Neuronal stem cell (in vitro differentiated cells): ENCODE data around the gene TEAD3.

Source experiments
- DNase-seq: peaks from one replicate; pipeline ENCODE4 v3.0.0-alpha.2; 2013; ENCODE audit warnings: low spot score
- H2AFZ ChIP-seq: one replicate; pipeline ENCODE4 v1.6.1; 2013; ENCODE audit warnings: mild to moderate bottlenecking, low read length, inconsistent platforms
- H2AK5ac ChIP-seq: 2 replicates; pipeline ENCODE4 v1.6.1; 2013; ENCODE audit warnings: low read depth, mild to moderate bottlenecking, inconsistent platforms, low read length, moderate library complexity, mixed read lengths
- H2BK120ac ChIP-seq: 2 replicates; pipeline ENCODE4 v1.6.1; 2013; ENCODE audit warnings: low read depth, mild to moderate bottlenecking, inconsistent platforms, low read length, moderate library complexity, mixed read lengths
- H2BK12ac ChIP-seq: one replicate; pipeline ENCODE4 v1.6.1; 2013; ENCODE audit warnings: low read length, inconsistent platforms
- H2BK15ac ChIP-seq: 2 replicates; pipeline ENCODE4 v1.6.1; 2013; ENCODE audit warnings: mild to moderate bottlenecking, low read length, inconsistent platforms, mixed read lengths
- H2BK5ac ChIP-seq: one replicate; pipeline ENCODE4 v1.6.1; 2013; ENCODE audit warnings: inconsistent platforms, mild to moderate bottlenecking, low read length, moderate library complexity
- H3K14ac ChIP-seq: one replicate; pipeline ENCODE4 v1.6.1; 2013; ENCODE audit warnings: low read length, inconsistent platforms
- H3K18ac ChIP-seq: 2 replicates; pipeline ENCODE4 v1.6.1; 2013; ENCODE audit warnings: low read length, inconsistent platforms
- H3K23ac ChIP-seq: 2 replicates; pipeline ENCODE4 v1.6.1; 2013; ENCODE audit warnings: low read depth, mild to moderate bottlenecking, mixed read lengths, low read length, inconsistent platforms; ENCODE audit not compliant: poor library complexity
- H3K27ac ChIP-seq: replicated peaks from 3 replicates; pipeline ENCODE4 v1.5.1; 2013; ENCODE audit warnings: low read length, inconsistent platforms
- H3K27me3 ChIP-seq, 3 experiments: 2 replicates each; pipeline ENCODE4 v1.6.1; 2013; ENCODE audit warnings: low read length in 3 of 3, mild to moderate bottlenecking in 2 of 3, inconsistent platforms in 1 of 3, low read depth in 1 of 3, mixed read lengths in 1 of 3, moderate library complexity in 1 of 3; ENCODE audit not compliant: control insufficient read depth in 3 of 3, insufficient read depth in 3 of 3
- H3K36me3 ChIP-seq, 2 donors: replicated peaks in 1 of 2; 2 replicates each; pipeline ENCODE4 v1.6.1; 2013; ENCODE audit warnings: low read length in 2 of 2; ENCODE audit not compliant: control insufficient read depth in 2 of 2, insufficient read depth in 2 of 2
- H3K4ac ChIP-seq: 2 replicates; pipeline ENCODE4 v1.6.1; 2013; ENCODE audit warnings: inconsistent platforms, mild to moderate bottlenecking, low read length, moderate library complexity
- H3K4me1 ChIP-seq, 2 donors: 1 replicate in 1 of 2; 2 replicates in 1 of 2; pipeline ENCODE4 v1.6.1; 2013; ENCODE audit warnings: low read length in 2 of 2, low read depth in 1 of 2; ENCODE audit not compliant: control insufficient read depth in 2 of 2, insufficient read depth in 1 of 2
- H3K4me2 ChIP-seq: one replicate; pipeline ENCODE4 v1.6.1; 2013; ENCODE audit warnings: mild to moderate bottlenecking, low read length, inconsistent platforms; ENCODE audit not compliant: insufficient read depth, poor library complexity, severe bottlenecking
- H3K4me3 ChIP-seq, 2 donors: 2 replicates each; pipeline ENCODE4 v1.5.1; 2013; ENCODE audit warnings: low read length in 2 of 2, mild to moderate bottlenecking in 2 of 2, inconsistent platforms in 1 of 2, moderate library complexity in 1 of 2
- H3K79me1 ChIP-seq: one replicate; pipeline ENCODE4 v1.6.1; 2013; ENCODE audit warnings: low read depth, mild to moderate bottlenecking, inconsistent platforms, low read length, moderate library complexity
- H3K9ac ChIP-seq: one replicate; pipeline ENCODE4 v1.6.1; 2013; ENCODE audit warnings: mild to moderate bottlenecking, low read depth, low read length, inconsistent platforms; ENCODE audit not compliant: poor library complexity
- H3K9me3 ChIP-seq, 2 donors: replicated peaks in 1 of 2; 2 replicates each; pipeline versions ENCODE3 to v1.6.1; 2013; ENCODE audit warnings: low read length in 2 of 2, mild to moderate bottlenecking in 2 of 2, inconsistent platforms in 1 of 2, low read depth in 1 of 2, mixed read lengths in 1 of 2, moderate library complexity in 1 of 2; ENCODE audit not compliant: control insufficient read depth in 2 of 2, insufficient read depth in 1 of 2
- H4K8ac ChIP-seq: one replicate; pipeline ENCODE4 v1.6.1; 2013; ENCODE audit warnings: low read depth, mild to moderate bottlenecking, inconsistent platforms, low read length, moderate library complexity
- H4K91ac ChIP-seq: one replicate; pipeline ENCODE4 v1.6.1; 2013; ENCODE audit warnings: low read length, low read depth, mild to moderate bottlenecking, inconsistent platforms; ENCODE audit not compliant: poor library complexity
- WGBS, 2 donors: extraction: QIAGEN DNeasy Blood & Tissue Kit; methylation state at CpG; one replicate each; pipeline ENCODE4 v1.1.7; 2013; ENCODE audit warnings: missing lambda C conversion rate in 2 of 2, mixed read lengths in 1 of 2; ENCODE audit not compliant: insufficient read length in 2 of 2, insufficient replicate concordance in 1 of 2; ENCODE audit errors: extremely low coverage in 2 of 2; 5-methylcytosine and 5-hydroxymethylcytosine counted together

TEAD3 gene

GRCh38 chr6:35484921-35485392, 11.9 kb downstream of the TEAD3 start:
- Histone ChIP-seq H3K9me3 (no peaks in the 10 kb centered on the region), H2BK120ac (peak overlapping the region; percentile 99), H3K27ac (peak overlapping the region; percentile 63), H4K91ac (peak overlapping the region; percentile 68), H3K79me1 (peaks cover 6% of the 10 kb centered on the region), H3K4me2 (peak overlapping the region; percentile 41), H3K4ac (peak overlapping the region; percentile 70), H3K9ac (peak overlapping the region; percentile 65), H2BK12ac (peak overlapping the region; percentile 98), H3K14ac (peak overlapping the region; percentile 72), H2BK15ac (peak overlapping the region; percentile 98), H3K4me1 (peaks cover 9 to 36% of the 10 kb centered on the region in 2 donors), H2AFZ (no peak overlapping the region), H4K8ac (no peak overlapping the region), H3K23ac (no peak overlapping the region), H3K18ac (peak overlapping the region; percentile 94), H3K36me3 (peaks cover 7 to 62% of the 10 kb centered on the region in 2 donors), H3K27me3 (no peaks in the 10 kb centered on the region), H2AK5ac (peak overlapping the region; percentile 71), H2BK5ac (peak overlapping the region; percentile 80), H3K4me3 (no peak overlapping the region)
- DNase-seq = no peak
- no CpG with 5 or more reads among the region's 7 CpGs for WGBS, 2 donors

- Histone ChIP-seq H2BK12ac (peak overlapping the region; percentile 95), H2BK15ac (no peak overlapping the region), H3K9me3 (no peaks in the 10 kb centered on the region), H3K27me3 (no peaks in the 10 kb centered on the region), H3K4me3 (no peak overlapping the region), H2AK5ac (peak overlapping the region; percentile 71), H4K91ac (no peak overlapping the region), H4K8ac (no peak overlapping the region), H3K9ac (peak overlapping the region; percentile 27), H3K14ac (no peak overlapping the region), H3K4me1 (peaks cover 3 to 31% of the 10 kb centered on the region in 2 donors), H3K4me2 (no peak overlapping the region), H2BK120ac (no peak overlapping the region), H3K27ac (no peak overlapping the region), H2BK5ac (peak overlapping the region; percentile 9), H3K79me1 (peaks cover 6% of the 10 kb centered on the region), H3K23ac (no peak overlapping the region), H2AFZ (no peak overlapping the region), H3K4ac (peak overlapping the region; percentile 32), H3K36me3 (peaks cover 11 to 71% of the 10 kb centered on the region in 2 donors), H3K18ac (peak overlapping the region; percentile 54)
- no peak for DNase-seq
- WGBS, 2 donors = no CpG with 5 or more reads among the region's 13 CpGs
These were observed 12.8 kb downstream of the TEAD3 start for GRCh38 chr6:35483893-35484645.

- H2BK12ac ChIP-seq = no peak overlapping the region
- no peak overlapping the region for H2BK15ac ChIP-seq
- no peak overlapping the region for H3K4me2 ChIP-seq
- H3K36me3 ChIP-seq = peaks cover 13 to 76% of the 10 kb centered on the region in 2 donors
- no CpG with 5 or more reads among the region's 3 CpGs for WGBS, 2 donors
- H2AFZ ChIP-seq = no peak overlapping the region
- no peak overlapping the region for H3K4ac ChIP-seq
- no peak overlapping the region for H3K23ac ChIP-seq
- no peak overlapping the region for H4K8ac ChIP-seq
- no peak overlapping the region for H3K27ac ChIP-seq
- no peak overlapping the region for H4K91ac ChIP-seq
- H3K9me3 ChIP-seq = peaks cover 0 to under 1% of the 10 kb centered on the region in 2 donors
- H2BK120ac ChIP-seq = no peak overlapping the region
- H3K27me3 ChIP-seq = no peaks in the 10 kb centered on the region
- no peak for DNase-seq
- no peak overlapping the region for H3K9ac ChIP-seq
- no peak overlapping the region for H3K18ac ChIP-seq
- H2AK5ac ChIP-seq = no peak overlapping the region
- no peak overlapping the region for H2BK5ac ChIP-seq
- H3K14ac ChIP-seq = no peak overlapping the region
- H3K4me3 ChIP-seq = no peak overlapping the region
- H3K4me1 ChIP-seq = peaks cover 3 to 31% of the 10 kb centered on the region in 2 donors
- H3K79me1 ChIP-seq = peaks cover 6% of the 10 kb centered on the region
These were observed 13.4 kb downstream of the TEAD3 start for GRCh38 chr6:35483490-35483889.

DNA sequence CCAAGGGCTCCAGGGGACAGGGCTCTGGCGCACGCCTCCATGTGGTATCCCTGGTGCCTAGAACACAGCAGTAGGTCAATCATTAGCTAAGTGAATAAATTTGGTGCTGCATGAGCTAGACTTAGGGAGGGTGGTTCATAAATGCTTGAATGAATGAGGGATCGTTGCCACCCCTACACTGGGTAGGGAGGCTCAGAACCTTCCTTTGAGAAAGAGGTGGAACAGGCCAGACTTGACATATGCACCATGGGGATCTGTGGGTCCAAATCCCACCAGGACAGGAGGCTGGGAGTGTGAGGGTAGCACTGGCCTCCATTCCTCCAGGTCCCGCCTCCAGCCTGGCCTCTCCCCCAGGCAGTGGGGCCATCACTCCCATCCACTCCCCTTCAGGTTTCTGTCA, 13.8 kb downstream of the TEAD3 start:
- no peak overlapping the region for H3K27ac ChIP-seq
- H3K14ac ChIP-seq = no peak overlapping the region
- no peak overlapping the region for H4K91ac ChIP-seq
- H3K36me3 ChIP-seq = peaks cover 16 to 80% of the 10 kb centered on the region in 2 donors
- no peak overlapping the region for H2AFZ ChIP-seq
- no peak overlapping the region for H2BK5ac ChIP-seq
- H3K27me3 ChIP-seq = no peaks in the 10 kb centered on the region
- H2BK15ac ChIP-seq = no peak overlapping the region
- H2AK5ac ChIP-seq = no peak overlapping the region
- no peak overlapping the region for H4K8ac ChIP-seq
- H3K9me3 ChIP-seq = peaks cover 0 to 3% of the 10 kb centered on the region in 2 donors
- peaks cover 0 to 27% of the 10 kb centered on the region in 2 donors for H3K4me1 ChIP-seq
- H3K4ac ChIP-seq = no peak overlapping the region
- peak overlapping the region in 1 of 2 donors; percentile 23 for H3K4me3 ChIP-seq
- no peak overlapping the region for H3K4me2 ChIP-seq
- H2BK12ac ChIP-seq = no peak overlapping the region
- H2BK120ac ChIP-seq = no peak overlapping the region
- no peak overlapping the region for H3K9ac ChIP-seq
- H3K18ac ChIP-seq = no peak overlapping the region
- DNase-seq = no peak
- WGBS, 2 donors = no CpG with 5 or more reads among the region's 4 CpGs
- H3K79me1 ChIP-seq = peaks cover 6% of the 10 kb centered on the region
- H3K23ac ChIP-seq = no peak overlapping the region
